PFSK-1 (cell line): ENCODE results near the gene ROBO1.

Experiments
- FOXP2 ChIP-seq: optimal IDR thresholded peaks from 2 replicates; pipeline ENCODE3; 2011; ENCODE audit warnings: borderline replicate concordance, control low read depth, inconsistent platforms; ENCODE audit not compliant: insufficient read depth; ENCODE audit errors: extremely low read length, extremely low read depth
- POLR2AphosphoS5 ChIP-seq: IDR thresholded peaks from 2 replicates; pipeline ENCODE4 v1.6.1; 2012; ENCODE audit warnings: low read depth, mild to moderate bottlenecking, control low read depth, low read length, moderate library complexity
- SIN3A ChIP-seq: IDR thresholded peaks from 2 replicates; pipeline ENCODE4 v1.6.1; 2012; ENCODE audit warnings: mild to moderate bottlenecking, low read length, moderate library complexity, borderline replicate concordance; ENCODE audit not compliant: insufficient read depth
- TAF1 ChIP-seq: IDR thresholded peaks from 2 replicates; pipeline ENCODE4 v1.6.1; 2012; ENCODE audit warnings: low read length, control low read depth, borderline replicate concordance; ENCODE audit not compliant: insufficient read depth
- TF ChIP-seq, protein P1 (sequence below), 2 experiments: IDR thresholded peaks; 2 replicates each; pipeline versions ENCODE4 v1.6.1 to v1.8.0; 2011 to 2012; ENCODE audit warnings: low read depth in 2 of 2, low read length in 2 of 2, control low read depth in 1 of 2, inconsistent platforms in 1 of 2, mild to moderate bottlenecking in 1 of 2, moderate library complexity in 1 of 2; ENCODE audit not compliant: insufficient read depth in 1 of 2

The ROBO1 gene

DNA sequence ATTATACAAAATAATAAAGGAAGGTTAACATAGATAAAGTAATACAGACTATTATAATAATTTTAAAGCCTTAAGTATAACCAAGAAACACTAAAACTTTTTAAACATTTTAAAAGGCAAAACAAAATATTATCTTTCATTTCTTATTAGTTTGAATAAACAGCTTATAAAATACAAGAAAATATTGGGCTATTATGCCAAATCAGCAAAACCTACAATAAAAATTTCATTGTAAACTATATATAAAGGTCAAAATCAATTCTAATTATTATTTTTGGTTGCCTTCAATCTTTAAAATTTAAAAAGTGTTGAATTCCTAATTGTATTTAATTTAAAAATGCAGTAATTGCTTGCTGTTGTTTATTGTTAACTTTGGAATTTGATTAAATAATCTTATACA, 430.0 kb downstream of the ROBO1 start:
- TF ChIP-seq TAF1 (no peak), SIN3A (no peak), FOXP2 (no peak), POLR2AphosphoS5 (no peak)
- TF ChIP-seq, protein P1, sequence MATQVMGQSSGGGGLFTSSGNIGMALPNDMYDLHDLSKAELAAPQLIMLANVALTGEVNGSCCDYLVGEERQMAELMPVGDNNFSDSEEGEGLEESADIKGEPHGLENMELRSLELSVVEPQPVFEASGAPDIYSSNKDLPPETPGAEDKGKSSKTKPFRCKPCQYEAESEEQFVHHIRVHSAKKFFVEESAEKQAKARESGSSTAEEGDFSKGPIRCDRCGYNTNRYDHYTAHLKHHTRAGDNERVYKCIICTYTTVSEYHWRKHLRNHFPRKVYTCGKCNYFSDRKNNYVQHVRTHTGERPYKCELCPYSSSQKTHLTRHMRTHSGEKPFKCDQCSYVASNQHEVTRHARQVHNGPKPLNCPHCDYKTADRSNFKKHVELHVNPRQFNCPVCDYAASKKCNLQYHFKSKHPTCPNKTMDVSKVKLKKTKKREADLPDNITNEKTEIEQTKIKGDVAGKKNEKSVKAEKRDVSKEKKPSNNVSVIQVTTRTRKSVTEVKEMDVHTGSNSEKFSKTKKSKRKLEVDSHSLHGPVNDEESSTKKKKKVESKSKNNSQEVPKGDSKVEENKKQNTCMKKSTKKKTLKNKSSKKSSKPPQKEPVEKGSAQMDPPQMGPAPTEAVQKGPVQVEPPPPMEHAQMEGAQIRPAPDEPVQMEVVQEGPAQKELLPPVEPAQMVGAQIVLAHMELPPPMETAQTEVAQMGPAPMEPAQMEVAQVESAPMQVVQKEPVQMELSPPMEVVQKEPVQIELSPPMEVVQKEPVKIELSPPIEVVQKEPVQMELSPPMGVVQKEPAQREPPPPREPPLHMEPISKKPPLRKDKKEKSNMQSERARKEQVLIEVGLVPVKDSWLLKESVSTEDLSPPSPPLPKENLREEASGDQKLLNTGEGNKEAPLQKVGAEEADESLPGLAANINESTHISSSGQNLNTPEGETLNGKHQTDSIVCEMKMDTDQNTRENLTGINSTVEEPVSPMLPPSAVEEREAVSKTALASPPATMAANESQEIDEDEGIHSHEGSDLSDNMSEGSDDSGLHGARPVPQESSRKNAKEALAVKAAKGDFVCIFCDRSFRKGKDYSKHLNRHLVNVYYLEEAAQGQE (IDR thresholded peaks at IDR 0.05; ENCODE audit: insufficient read depth in 1 of 2, low read depth in 2 of 2, low read length in 2 of 2), result no peak

DNA sequence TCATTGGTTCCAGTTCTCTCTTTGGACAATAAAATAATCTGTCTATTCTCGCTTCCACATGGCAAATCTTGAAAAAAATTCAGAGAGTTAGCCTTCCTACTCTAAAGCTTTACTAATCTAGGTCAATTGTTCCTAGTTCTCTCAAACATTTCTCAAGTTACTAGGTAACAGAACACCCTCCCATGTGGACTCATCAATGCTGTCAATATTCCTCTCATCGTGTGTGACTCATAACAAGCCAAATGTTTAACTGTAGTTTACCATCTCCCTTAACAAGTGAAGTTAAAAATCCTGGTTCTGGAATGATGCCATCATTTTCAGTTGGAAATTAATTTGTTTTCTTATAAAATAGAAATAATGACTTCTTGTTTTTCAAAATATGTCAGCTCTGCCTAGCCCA, 438.6 kb downstream of the ROBO1 start:
- TF ChIP-seq SIN3A (no peak), TAF1 (no peak), POLR2AphosphoS5 (no peak), FOXP2 (no peak)
- TF ChIP-seq, protein P1 (IDR thresholded peaks at IDR 0.05; ENCODE audit: insufficient read depth in 1 of 2, low read depth in 2 of 2, low read length in 2 of 2), result no peak

DNA sequence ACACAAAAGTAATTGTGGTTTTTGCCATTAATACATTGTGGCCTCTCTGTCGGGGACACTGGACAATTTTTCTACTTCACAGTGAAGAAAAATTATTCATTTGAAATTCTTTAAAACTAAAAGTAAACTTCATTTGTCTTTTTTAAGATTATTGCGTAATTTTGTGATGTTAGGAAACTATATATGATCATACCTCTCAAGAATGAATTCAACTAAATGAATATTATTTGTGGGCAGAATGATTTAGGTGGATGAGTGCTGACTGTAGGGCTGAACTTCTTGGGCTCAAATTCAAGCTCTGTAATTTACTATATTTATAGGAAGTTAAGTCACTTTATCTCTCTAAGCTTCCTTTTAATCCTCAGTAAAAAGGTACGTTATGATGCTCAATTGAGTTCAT, 441.2 kb downstream of the ROBO1 start:
- TF ChIP-seq FOXP2 (no peak), SIN3A (no peak), POLR2AphosphoS5 (no peak), TAF1 (no peak)
- TF ChIP-seq, protein P1 (IDR thresholded peaks at IDR 0.05; ENCODE audit: insufficient read depth in 1 of 2, low read depth in 2 of 2, low read length in 2 of 2), result no peak

DNA sequence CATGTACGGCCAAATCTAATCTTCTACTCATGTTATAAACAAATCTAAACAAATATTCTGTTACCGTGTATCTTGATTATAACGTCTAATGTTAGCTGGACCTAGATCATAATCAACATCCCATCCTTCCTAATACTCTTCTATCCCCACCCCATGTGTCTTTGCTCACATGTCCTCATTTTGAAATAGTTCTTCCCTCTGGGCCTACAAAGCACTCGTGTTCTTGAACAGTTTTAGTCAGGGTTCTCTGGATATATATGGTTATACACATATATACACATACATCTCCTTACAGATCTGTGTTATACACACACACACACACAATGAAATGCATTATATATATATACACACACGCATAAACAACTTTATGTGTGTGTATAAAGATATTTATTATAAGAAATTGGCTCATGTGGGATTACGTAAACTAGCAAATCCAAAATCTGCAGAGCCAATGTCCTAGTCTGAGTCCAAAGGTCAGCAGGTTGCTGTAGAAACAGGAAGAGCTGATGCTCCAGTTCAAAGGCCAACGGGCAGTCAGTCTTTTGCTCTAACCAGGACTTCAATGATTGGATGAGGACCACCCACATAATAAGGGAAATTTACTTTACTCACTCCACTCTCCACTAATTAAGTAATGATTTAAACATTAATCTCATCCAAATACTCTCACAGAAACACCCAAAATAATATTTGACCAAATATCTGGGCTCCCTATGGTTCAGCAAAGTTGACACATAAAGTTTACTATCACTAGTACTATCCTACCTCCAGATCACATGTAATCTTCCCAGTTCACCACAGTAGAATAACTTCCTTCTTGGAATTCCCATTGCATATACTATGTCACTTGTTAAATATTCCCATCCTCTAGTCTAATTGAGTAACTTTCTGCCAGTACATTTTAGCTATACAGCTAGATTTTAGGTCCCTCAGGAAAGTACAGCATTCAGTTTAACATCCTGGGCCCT, 450.0 kb downstream of the ROBO1 start:
- no peak for TF ChIP-seq TAF1
- no peak for TF ChIP-seq POLR2AphosphoS5
- TF ChIP-seq, protein P1 (IDR thresholded peaks at IDR 0.05; ENCODE audit: insufficient read depth in 1 of 2, low read depth in 2 of 2, low read length in 2 of 2), result no peak
- TF ChIP-seq SIN3A, result no peak
- TF ChIP-seq FOXP2, result no peak

DNA sequence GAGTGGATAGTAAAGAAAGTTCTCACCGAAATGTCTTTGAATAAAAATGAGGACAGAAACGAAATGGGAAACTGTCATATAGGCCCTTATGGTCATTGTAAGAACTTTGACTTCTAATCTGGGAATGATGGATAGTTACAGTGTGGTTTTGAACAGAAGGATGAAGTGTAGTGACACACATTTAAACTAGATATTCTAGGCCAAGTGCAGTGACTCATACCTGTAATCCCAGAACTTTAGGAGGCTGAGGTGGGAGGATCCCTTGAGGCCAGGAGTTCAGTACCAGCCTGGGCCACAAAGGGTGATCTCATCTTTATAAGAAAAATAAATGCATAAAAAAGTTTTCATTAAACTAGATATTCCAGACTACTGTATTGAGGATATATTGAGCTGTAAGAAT, 452.8 kb downstream of the ROBO1 start:
- TF ChIP-seq FOXP2 (no peak), TAF1 (no peak), POLR2AphosphoS5 (no peak), SIN3A (no peak)
- TF ChIP-seq, protein P1 (IDR thresholded peaks at IDR 0.05; ENCODE audit: insufficient read depth in 1 of 2, low read depth in 2 of 2, low read length in 2 of 2), result no peak
